GM12878 (cell line): ENCODE measurements around the gene METAP1. TPM values are rescaled to one million over a fixed set of nuclear protein-coding genes. Genes with fewer than 3 reads are reported as not detected.

Experiments used
- ATAC-seq: fragments of 200-7000 bp; cut with Tn5 transposase; 3 replicates; pipeline ENCODE4 v1.9.1; 2020; ENCODE audit warnings: mild to moderate bottlenecking, moderate library complexity
- BruUV-seq: library from RNA; stranded (reverse); fragments of 400-500 nt; replicated peaks from 2 replicates; lab custom pipeline; 2021; lab: Mats Ljungman, UMichigan
- CTCF ChIA-PET: fragments of 300-600 bp; sonication (Branson Sonifier 250); formaldehyde crosslinking; extraction: SDS; loops from one replicate; lab custom pipeline; 2021; ENCODE audit warnings: inconsistent platforms; lab: Yijun Ruan, JAX
- POLR2A ChIA-PET: fragments of 350-600 bp; formaldehyde crosslinking; extraction: SDS; loops from one replicate; lab custom pipeline; 2021; ENCODE audit warnings: inconsistent platforms; lab: Charles Lee
- RAD21 ChIA-PET: fragments of 300-600 bp; sonication (Branson Sonifier 250); formaldehyde crosslinking; loops from one replicate; lab custom pipeline; 2023; ENCODE audit warnings: antibody characterized with exemption; ENCODE audit not compliant: unreplicated experiment; lab: Charles Lee
- SMC1A ChIA-PET: fragments of 300-600 bp; sonication (Branson Sonifier 250); formaldehyde crosslinking; loops from one replicate; lab custom pipeline; 2023; ENCODE audit not compliant: unreplicated experiment, uncharacterized antibody; lab: Charles Lee
- DNase-seq: peaks from one replicate; pipeline ENCODE4 v3.0.0-alpha.2; 2011; ENCODE audit warnings: low read depth, low spot score
- FAIRE-seq: peaks from 3 replicates; lab custom pipeline; 2011; peaks lifted over from hg19 to GRCh38; lab: Jason Lieb, UNC
- H2AFZ ChIP-seq: 2 replicates; pipeline ENCODE4 v1.6.0; 2011; ENCODE audit warnings: low read depth, low read length, control low read depth; ENCODE audit not compliant: control insufficient read depth
- H3K27ac ChIP-seq: 2 replicates; pipeline ENCODE4 v1.5.1; 2011; ENCODE audit warnings: control low read depth; ENCODE audit not compliant: control insufficient read depth, insufficient read depth
- H3K27me3 ChIP-seq, 2 experiments: replicated peaks in 1 of 2; 2 replicates each; pipeline versions ENCODE4 v1.6.0 to v1.6.1; 2011; ENCODE audit warnings: low read length in 1 of 2; ENCODE audit not compliant: control insufficient read depth in 2 of 2, insufficient read depth in 2 of 2
- H3K36me3 ChIP-seq, 2 experiments: 2 replicates each; pipeline ENCODE4 v1.5.1; 2011; ENCODE audit warnings: low read length in 1 of 2; ENCODE audit not compliant: control insufficient read depth in 2 of 2, insufficient read depth in 2 of 2
- H3K4me1 ChIP-seq: 2 replicates; pipeline ENCODE4 v1.6.1; 2011; ENCODE audit warnings: mild to moderate bottlenecking, low read length, moderate library complexity, mixed read lengths; ENCODE audit not compliant: control insufficient read depth, insufficient read depth
- H3K4me2 ChIP-seq: 2 replicates; pipeline ENCODE4 v1.6.0; 2011; ENCODE audit warnings: control low read depth; ENCODE audit not compliant: control insufficient read depth, insufficient read depth
- H3K4me3 ChIP-seq: fragments of 200-600 bp; sonication (generic); 2 replicates; pipeline ENCODE4 v1.5.1; 2016
- H3K79me2 ChIP-seq: 2 replicates; pipeline ENCODE4 v1.6.0; 2011; ENCODE audit warnings: low read length; ENCODE audit not compliant: control insufficient read depth, insufficient read depth
- H3K9ac ChIP-seq: 2 replicates; pipeline ENCODE4 v1.8.0; 2011; ENCODE audit warnings: low read length, control low read depth, mixed read lengths; ENCODE audit not compliant: control insufficient read depth, insufficient read depth
- H3K9me3 ChIP-seq: replicated peaks from 3 replicates; pipeline ENCODE4 v1.5.1; 2011; ENCODE audit warnings: mild to moderate bottlenecking, low read length; ENCODE audit not compliant: control insufficient read depth, insufficient read depth
- H4K20me1 ChIP-seq: 2 replicates; pipeline ENCODE4 v1.6.0; 2011; ENCODE audit not compliant: control insufficient read depth, insufficient read depth
- ATF7 ChIP-seq: fragments of 450-650 bp; IDR thresholded peaks from 2 replicates; pipeline ENCODE4 v1.6.1; 2016; ENCODE audit warnings: low read depth, mild to moderate bottlenecking
- CEBPZ ChIP-seq: fragments of 150-350 bp; IDR thresholded peaks from 2 replicates; pipeline ENCODE4 v1.6.1; 2016; ENCODE audit warnings: low read depth, low read length
- CHD1 ChIP-seq: IDR thresholded peaks from 2 replicates; pipeline ENCODE4 v1.6.1; 2012; ENCODE audit warnings: low read depth, low read length, improper control_type of control experiment
- CHD4 ChIP-seq: fragments of 200-600 bp; sonication (generic); IDR thresholded peaks from 2 replicates; pipeline ENCODE4 v1.6.1; 2016; ENCODE audit warnings: mild to moderate bottlenecking
- ESRRA ChIP-seq: IDR thresholded peaks from 2 replicates; pipeline ENCODE4 v1.6.1; 2012; ENCODE audit warnings: mild to moderate bottlenecking, low read length, improper control_type of control experiment
- LARP7 ChIP-seq: fragments of 450-650 bp; IDR thresholded peaks from 2 replicates; pipeline ENCODE4 v1.6.1; 2017; ENCODE audit warnings: mild to moderate bottlenecking
- MEF2B ChIP-seq: fragments of 450-650 bp; IDR thresholded peaks from 2 replicates; pipeline ENCODE4 v1.6.1; 2018; ENCODE audit warnings: mild to moderate bottlenecking, moderate library complexity; ENCODE audit not compliant: partially characterized antibody, poor library complexity, severe bottlenecking
- MLLT1 ChIP-seq: fragments of 450-650 bp; IDR thresholded peaks from 2 replicates; pipeline ENCODE4 v1.6.1; 2016; ENCODE audit warnings: mild to moderate bottlenecking
- MYC ChIP-seq: IDR thresholded peaks from 2 replicates; pipeline ENCODE4 v1.6.1; 2011; ENCODE audit warnings: mild to moderate bottlenecking, low read length, moderate library complexity, inconsistent platforms; ENCODE audit not compliant: insufficient read depth, insufficient replicate concordance, insufficient read length, severe bottlenecking
- NR2C1 ChIP-seq: fragments of 450-650 bp; IDR thresholded peaks from 2 replicates; pipeline ENCODE4 v1.6.1; 2017; ENCODE audit warnings: antibody characterized with exemption, mild to moderate bottlenecking, moderate library complexity
- RBBP5 ChIP-seq: fragments of 200-600 bp; sonication (generic); conservative IDR thresholded peaks from 2 replicates; pipeline ENCODE4 v1.6.1; 2016
- SIX5 ChIP-seq: IDR thresholded peaks from 2 replicates; pipeline ENCODE4 v1.6.1; 2011; ENCODE audit warnings: mild to moderate bottlenecking, low read depth, low read length, moderate library complexity; ENCODE audit not compliant: severe bottlenecking
- SMC3 ChIP-seq: IDR thresholded peaks from 2 replicates; pipeline ENCODE4 v1.6.1; 2011; ENCODE audit warnings: low read length, improper control_type of control experiment, borderline replicate concordance
- SUPT20H ChIP-seq: IDR thresholded peaks from 2 replicates; pipeline ENCODE4 v1.6.1; 2011; ENCODE audit warnings: low read depth, mild to moderate bottlenecking, low read length, moderate library complexity, borderline replicate concordance; ENCODE audit not compliant: control insufficient read depth
- TBL1XR1 ChIP-seq: IDR thresholded peaks from 2 replicates; pipeline ENCODE4 v1.6.1; 2012; ENCODE audit warnings: low read depth, low read length, improper control_type of control experiment
- YBX1 ChIP-seq: fragments of 450-650 bp; IDR thresholded peaks from 2 replicates; pipeline ENCODE4 v1.6.1; 2016; ENCODE audit warnings: antibody characterized with exemption
- ZBED1 ChIP-seq: IDR thresholded peaks from 2 replicates; pipeline ENCODE4 v1.6.1; 2016; ENCODE audit warnings: borderline replicate concordance
- WGBS: methylation state at CpG from one replicate; pipeline ENCODE4 v1.1.6; 2016; ENCODE audit warnings: low lambda C conversion rate; ENCODE audit not compliant: insufficient replicate concordance, insufficient coverage; ENCODE audit errors: missing lambda C conversion rate; 5-methylcytosine and 5-hydroxymethylcytosine counted together
- in situ Hi-C: fragments of 300-500 bp; cut with MboI; formaldehyde crosslinking; loops from 9 replicates; pipeline ENCODE4 v1.14.3; 2018; ENCODE audit warnings: mixed read lengths
- intact Hi-C: fragments of 100-400 bp; cut with micrococcal nuclease; formaldehyde crosslinking; loops from one replicate; pipeline ENCODE4 v1.14.2; 2022; ENCODE audit not compliant: unreplicated experiment
- polyA plus RNA-seq, 11 experiments: library from polyadenylated mRNA; depleted of rRNA in 4 of 11; unstranded in 6 of 11; stranded (reverse) in 5 of 11; fragments of >200 nt; fragmentation: Nextera tagmentation in 4 of 11; fragmentation: Illumina TruSeq in 1 of 11; extraction: Ambion mirVana in 4 of 11; extraction: Trizol in 1 of 11; gene quantifications; 1 replicate in 1 of 11; 2 replicates in 10 of 11; pipeline versions ENCODE4 v1.2.1 to v1.2.3, GENCODE V29; 2011 to 2016; ENCODE audit warnings: inconsistent platforms in 2 of 11, missing spikeins in 2 of 11, low read depth in 1 of 11
- total RNA-seq, 4 experiments: library from RNA; depleted of rRNA in 3 of 4; stranded (reverse); fragments of >200 nt in 3 of 4; fragmentation: Illumina TruSeq in 1 of 4; extraction: Trizol in 1 of 4; gene quantifications; 2 replicates each; pipeline versions ENCODE4 v1.2.1 to v1.2.3, GENCODE V29; 2013 to 2021

The METAP1 gene
- total and polyA plus RNA-seq, 10 of the 15 experiments (the other 5 are each of a cell fraction or from before 2014, with no cell fraction given) = 22.7 to 71.4 (median 45.1) TPM

DNA sequence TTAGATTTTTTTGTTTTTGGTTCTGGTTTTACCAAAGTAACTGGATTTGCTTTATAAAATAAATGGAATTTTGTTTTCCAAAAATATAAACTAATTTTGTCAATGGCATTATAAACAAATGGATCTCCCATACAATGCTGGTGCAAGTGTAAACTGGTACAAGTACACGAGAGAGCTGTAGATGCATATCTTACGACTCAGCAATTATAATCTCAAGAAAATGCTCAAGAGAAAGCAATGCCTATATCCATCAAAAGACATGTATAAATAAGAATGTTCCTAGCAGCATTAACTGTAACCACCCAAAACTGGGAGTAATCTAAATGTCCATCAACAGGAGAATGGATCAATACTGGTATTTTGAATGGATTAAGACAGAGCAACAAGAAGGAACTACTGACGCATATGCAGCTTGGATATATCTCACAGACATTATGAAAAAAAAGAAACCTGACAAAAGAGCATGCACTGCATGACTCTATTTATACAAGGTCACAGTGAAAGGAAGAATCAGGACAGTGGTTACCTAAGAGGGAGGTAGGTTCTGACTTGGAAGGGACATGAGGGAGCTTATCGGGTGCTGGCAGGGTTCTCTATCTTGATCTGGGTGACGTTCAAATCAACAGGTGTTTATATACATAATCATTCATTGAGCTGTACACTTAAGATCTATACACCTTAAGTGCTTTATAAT is 83.6 kb downstream of the METAP1 start:
- Histone ChIP-seq H3K27ac (no peak overlapping the region), H3K4me1 (no peaks in the 10 kb centered on the region), H3K9ac (no peak overlapping the region), H3K9me3 (no peaks in the 10 kb centered on the region), H2AFZ (no peak overlapping the region), H3K79me2 (no peaks in the 10 kb centered on the region), H3K27me3 (no peaks in the 10 kb centered on the region), H3K4me3 (no peak overlapping the region), H4K20me1 (no peaks in the 10 kb centered on the region), H3K36me3 (peaks cover 3 to 22% of the 10 kb centered on the region in 2 experiments), H3K4me2 (no peak overlapping the region)
- ChIA-PET SMC1A (no interaction called here), POLR2A (interaction anchor here (1.1 kb wide), 1 partner anchor 10 kb away, joined by 3 read pairs; the partner anchor contains the start of gene ADH5), CTCF (interaction anchor here (2.1 kb wide), 1 partner anchor 23 kb away, joined by 9 read pairs; no protein-coding TSS in a partner anchor), RAD21 (no interaction called here)
- no peak for ATAC-seq
- TF ChIP-seq MEF2B = no peak
- TF ChIP-seq LARP7 = no peak
- TF ChIP-seq CHD4 = no peak
- TF ChIP-seq ESRRA = no peak
- TF ChIP-seq MLLT1 = no peak
- TF ChIP-seq RBBP5 = no peak
- TF ChIP-seq ZBED1 = no peak
- TF ChIP-seq YBX1 = no peak
- TF ChIP-seq SMC3 = no peak
- TF ChIP-seq CEBPZ = no peak
- no peak for TF ChIP-seq ATF7
- TF ChIP-seq SUPT20H = no peak
- TF ChIP-seq MYC = no peak
- TF ChIP-seq TBL1XR1 = no peak
- no peak for TF ChIP-seq CHD1
- no peak for TF ChIP-seq SIX5
- no peak for TF ChIP-seq NR2C1
- DNase-seq = no peak
- intact Hi-C loops = no loop called here
- in situ Hi-C loops = loop anchor here (25.0 kb wide), 1 partner anchor 858 kb away; the partner anchor contains the start of gene DNAJB14
- 94% methylated on average over 5 of the region's 5 CpGs for WGBS
- BruUV-seq = TSS peak; percentile 4
- no peak for FAIRE-seq
